ENCODE measurements around the gene DYNC1H1.
"Not testable (repeated sequence)": the region's sequence is repeated elsewhere in the genome, so short reads cannot be mapped to it uniquely, and the experiment has no call there.

Gene DYNC1H1

GRCh38 chr14:102052522-102052921 is 88.1 kb downstream of the DYNC1H1 start:
- no peak for DNase-seq
- no peak for TF ChIP-seq POLR2A (IDR thresholded peaks at IDR 0.05; ENCODE audit: low read length)
- TF ChIP-seq GATA1 (IDR thresholded peaks at IDR 0.05; ENCODE audit: low read depth, low read length): no peak

- TF ChIP-seq GATA1 (IDR thresholded peaks at IDR 0.05; ENCODE audit: low read depth, low read length) (no peak), POLR2A (IDR thresholded peaks at IDR 0.05; ENCODE audit: low read length) (no peak)
- no peak for DNase-seq
Measured at GRCh38 chr14:102055181-102055901, 91.0 kb downstream of the DYNC1H1 start.

GRCh38 chr14:102056694-102057442 is 92.5 kb downstream of the DYNC1H1 start:
- TF ChIP-seq POLR2A (IDR thresholded peaks at IDR 0.05; ENCODE audit: low read length) (no peak), GATA1 (IDR thresholded peaks at IDR 0.05; ENCODE audit: low read depth, low read length) (no peak)
- no peak for DNase-seq

GRCh38 chr14:102057480-102058114 is 93.2 kb downstream of the DYNC1H1 start:
- no peak for DNase-seq
- TF ChIP-seq GATA1 (IDR thresholded peaks at IDR 0.05; ENCODE audit: low read depth, low read length) (no peak), POLR2A (IDR thresholded peaks at IDR 0.05; ENCODE audit: low read length) (no peak)

GRCh38 chr14:102058146-102058545 is 93.8 kb downstream of the DYNC1H1 start:
- DNase-seq: no peak
- TF ChIP-seq POLR2A (IDR thresholded peaks at IDR 0.05; ENCODE audit: low read length): no peak
- TF ChIP-seq GATA1 (IDR thresholded peaks at IDR 0.05; ENCODE audit: low read depth, low read length): no peak

- no peak for TF ChIP-seq POLR2A (IDR thresholded peaks at IDR 0.05; ENCODE audit: low read length)
- TF ChIP-seq GATA1 (IDR thresholded peaks at IDR 0.05; ENCODE audit: low read depth, low read length): no peak
- no peak for DNase-seq
Measured at GRCh38 chr14:102058961-102059360, 94.6 kb downstream of the DYNC1H1 start.

- peak; percentile 90 to 91 for DNase-seq
- TF ChIP-seq GATA1 (IDR thresholded peaks at IDR 0.05; ENCODE audit: low read depth, low read length) (no peak), POLR2A (IDR thresholded peaks at IDR 0.05; ENCODE audit: low read length) (no peak)
Measured at GRCh38 chr14:102063109-102063807, 98.9 kb downstream of the DYNC1H1 start.

GRCh38 chr14:102063808-102064429 is 99.5 kb downstream of the DYNC1H1 start:
- TF ChIP-seq GATA1 (IDR thresholded peaks at IDR 0.05; ENCODE audit: low read depth, low read length) (no peak), POLR2A (IDR thresholded peaks at IDR 0.05; ENCODE audit: low read length) (no peak)
- no peak for DNase-seq

- not testable (repeated sequence) for DNase-seq
Measured at GRCh38 chr14:102064590-102064989, 100.2 kb downstream of the DYNC1H1 start.

GRCh38 chr14:102066041-102066451 is 101.7 kb downstream of the DYNC1H1 start:
- DNase-seq: no peak
- TF ChIP-seq GATA1 (IDR thresholded peaks at IDR 0.05; ENCODE audit: low read depth, low read length) (no peak), POLR2A (IDR thresholded peaks at IDR 0.05; ENCODE audit: low read length) (no peak)

- DNase-seq: no peak
Measured at GRCh38 chr14:102071283-102071998, 107.1 kb downstream of the DYNC1H1 start.

GRCh38 chr14:102074415-102074964 is 110.1 kb downstream of the DYNC1H1 start:
- DNase-seq: no peak
- TF ChIP-seq GATA1 (IDR thresholded peaks at IDR 0.05; ENCODE audit: low read depth, low read length) (no peak), POLR2A (IDR thresholded peaks at IDR 0.05; ENCODE audit: low read length) (no peak)

More at GRCh38 chr14:102071283-102071998, 107.1 kb downstream of the DYNC1H1 start:
- no peak for TF ChIP-seq GATA1 (IDR thresholded peaks at IDR 0.05; ENCODE audit: low read depth, low read length)
- TF ChIP-seq POLR2A (IDR thresholded peaks at IDR 0.05; ENCODE audit: low read length): no peak

- no peak for DNase-seq
- TF ChIP-seq POLR2A (IDR thresholded peaks at IDR 0.05; ENCODE audit: low read length) (no peak), GATA1 (IDR thresholded peaks at IDR 0.05; ENCODE audit: low read depth, low read length) (no peak)
Measured at GRCh38 chr14:102075155-102075554, 110.8 kb downstream of the DYNC1H1 start.

All from erythroblast (primary cell).